CD8-positive, alpha-beta memory T cell (primary cell): Measurements from ENCODE around the gene NXPH3. TPM values are rescaled to one million over a fixed set of nuclear protein-coding genes. Genes with fewer than 3 reads are reported as not detected.
A peak's percentile ranks its signal among the peaks of the same experiment; 100 is the strongest.

Experiments
- CTCF ChIA-PET: fragments of 350-600 bp; sonication (Branson Sonifier 250); formaldehyde crosslinking; loops from one replicate; lab custom pipeline; 2021; ENCODE audit warnings: antibody characterized with exemption; lab: Charles Lee
- POLR2A ChIA-PET: fragments of 350-600 bp; sonication (Branson Sonifier 250); formaldehyde crosslinking; loops from one replicate; lab custom pipeline; 2021; ENCODE audit warnings: antibody characterized with exemption; lab: Charles Lee
- DNase-seq, 5 donors: peaks; one replicate each; pipeline versions ENCODE4 v3.0.0 to v3.0.0-alpha.2; 2020 to 2022; ENCODE audit warnings: mixed read lengths in 1 of 5
- H3K27ac ChIP-seq: one replicate; pipeline ENCODE4 v1.7.0; 2013; ENCODE audit warnings: low read depth, mild to moderate bottlenecking, low read length, moderate library complexity
- H3K27me3 ChIP-seq: 2 replicates; pipeline ENCODE4 v1.7.0; 2013; ENCODE audit warnings: low read length, mild to moderate bottlenecking; ENCODE audit not compliant: insufficient read depth, poor library complexity, severe bottlenecking
- H3K36me3 ChIP-seq: 2 replicates; pipeline ENCODE4 v1.7.0; 2013; ENCODE audit warnings: mild to moderate bottlenecking, low read length, moderate library complexity; ENCODE audit not compliant: insufficient read depth
- H3K4me1 ChIP-seq: 2 replicates; pipeline ENCODE4 v1.7.0; 2013; ENCODE audit warnings: mild to moderate bottlenecking, low read length, moderate library complexity; ENCODE audit not compliant: insufficient read depth
- H3K4me3 ChIP-seq: 2 replicates; pipeline ENCODE4 v1.7.0; 2013; ENCODE audit warnings: mild to moderate bottlenecking, low read length
- H3K9me3 ChIP-seq: 2 replicates; pipeline ENCODE4 v1.7.0; 2013; ENCODE audit warnings: mild to moderate bottlenecking, low read length
- H3K27ac Mint-ChIP-seq, 8 donors: one replicate each; pipeline ENCODE4 v1.8.0; 2020 to 2021; ENCODE audit warnings: mixed read lengths in 8 of 8, mild to moderate bottlenecking in 6 of 8, inconsistent platforms in 3 of 8, moderate library complexity in 3 of 8
- H3K27me3 Mint-ChIP-seq, 2 donors: one replicate each; pipeline ENCODE4 v1.8.0; 2020 to 2021; ENCODE audit warnings: mixed read lengths in 2 of 2, mild to moderate bottlenecking in 1 of 2, moderate library complexity in 1 of 2
- H3K36me3 Mint-ChIP-seq, 3 donors: one replicate each; pipeline ENCODE4 v1.8.0; 2020 to 2021; ENCODE audit warnings: mixed read lengths in 3 of 3, inconsistent platforms in 1 of 3, mild to moderate bottlenecking in 1 of 3
- H3K4me1 Mint-ChIP-seq, 3 donors: one replicate each; pipeline ENCODE4 v1.8.0; 2020 to 2021; ENCODE audit warnings: mixed read lengths in 3 of 3, inconsistent platforms in 1 of 3, mild to moderate bottlenecking in 1 of 3
- H3K4me3 Mint-ChIP-seq, 7 donors: one replicate each; pipeline ENCODE4 v1.8.0; 2020 to 2021; ENCODE audit warnings: mixed read lengths in 7 of 7, mild to moderate bottlenecking in 6 of 7, moderate library complexity in 4 of 7, inconsistent platforms in 2 of 7
- H3K9me3 Mint-ChIP-seq, 5 donors: one replicate each; pipeline ENCODE4 v1.8.0; 2020 to 2022; ENCODE audit warnings: mixed read lengths in 5 of 5, mild to moderate bottlenecking in 3 of 5, moderate library complexity in 2 of 5, inconsistent platforms in 1 of 5
- polyA plus RNA-seq: library from polyadenylated mRNA; unstranded; fragments of 300-500 nt; fragmentation: Illumina TruSeq; gene quantifications from one replicate; pipeline ENCODE4 v1.2.3, GENCODE V29; 2021
- total RNA-seq, 2 experiments: library from RNA; stranded (reverse); gene quantifications; one replicate each; pipeline ENCODE4 v1.2.3, GENCODE V29; 2021

The NXPH3 gene
- total and polyA plus RNA-seq, 3 experiments from 2014 or later = 0.31 to 0.44 TPM; not detected in 1

DNA sequence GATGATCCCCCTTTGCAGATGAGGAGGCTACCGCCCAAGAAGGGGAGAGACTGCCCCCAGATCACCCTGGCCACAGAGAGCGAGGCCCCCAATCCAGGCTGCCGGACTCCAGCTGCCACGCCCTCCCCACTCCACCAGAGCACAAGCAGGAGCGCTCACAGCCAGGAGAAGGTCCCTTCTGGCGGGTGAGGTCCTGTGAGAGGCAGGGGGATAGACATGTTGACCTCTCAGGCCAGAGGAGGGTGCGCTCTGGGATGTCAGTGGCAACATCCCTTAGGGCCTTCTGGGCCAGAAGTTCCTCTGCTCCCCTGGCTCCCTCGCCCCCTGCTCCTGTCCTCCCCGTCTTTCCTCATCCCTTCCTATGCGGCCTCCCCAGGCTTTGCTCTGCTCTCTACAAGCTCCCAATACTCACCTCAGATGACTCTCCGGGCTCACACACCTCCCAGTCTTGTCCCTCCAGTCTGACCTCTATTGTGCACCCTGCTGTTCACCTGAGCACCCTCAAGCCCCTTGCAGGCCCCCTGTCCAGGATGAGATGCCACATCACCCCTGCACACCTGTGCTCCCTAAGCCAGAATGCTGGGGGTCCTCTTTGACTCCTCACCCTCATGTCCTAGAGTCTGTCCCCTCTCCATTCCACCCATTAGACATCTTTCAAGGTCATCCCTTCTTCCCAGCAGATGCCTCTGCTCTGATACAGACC is 5.0 kb upstream of the NXPH3 start:
- Histone ChIP-seq H3K4me3 (no peak overlapping the region), H3K4me1 (peaks cover 21% of the 10 kb centered on the region), H3K36me3 (no peaks in the 10 kb centered on the region), H3K9me3 (no peaks in the 10 kb centered on the region), H3K27me3 (peaks cover 11% of the 10 kb centered on the region), H3K27ac (no peak overlapping the region)
- Mint-ChIP-seq H3K27me3 (peaks cover 38 to 42% of the 10 kb centered on the region in 2 donors), H3K9me3 (no peaks in the 10 kb centered on the region), H3K27ac (peak overlapping the region in 3 of 8 donors; percentile 68 to 81 (median 71)), H3K4me3 (peak overlapping the region; percentile 52 to 97 (median 89)), H3K36me3 (no peaks in the 10 kb centered on the region), H3K4me1 (peaks cover 13 to 29% (median 15%) of the 10 kb centered on the region in 3 donors)
- POLR2A ChIA-PET = interaction anchor here (0.9 to 1.3 kb wide), 3 partner anchors 125 to 138 kb away, joined by 4 to 6 read pairs (median 5); partner anchors contain the start of gene SLC35B1
- CTCF ChIA-PET = interaction anchor here (0.6 to 8.8 kb wide), 47 partner anchors 8 to 517 kb away, joined by 3 to 169 read pairs (median 4); partner anchors contain the start of genes FAM117A, KAT7 and SLC35B1
- DNase-seq = no peak

DNA sequence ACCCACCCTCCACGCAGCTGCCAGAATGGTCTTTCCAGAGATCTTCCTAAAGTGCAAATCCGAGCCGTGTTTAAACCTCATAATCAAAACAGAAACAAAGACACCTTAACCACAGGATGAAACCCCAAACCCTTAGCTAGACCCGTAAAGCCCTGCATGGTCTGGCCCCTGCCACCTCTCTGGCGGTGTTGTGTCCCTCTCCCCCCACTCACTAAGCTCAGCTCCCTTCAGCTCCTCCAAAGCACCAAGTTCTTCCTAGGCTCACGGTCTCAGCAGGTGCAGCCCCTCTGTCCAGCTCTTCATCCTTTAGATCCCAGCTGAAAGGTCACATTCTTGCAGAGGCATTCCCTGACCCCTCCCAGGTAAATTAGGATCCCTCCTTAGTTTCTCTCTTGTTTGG is 4.4 kb upstream of the NXPH3 start:
- Histone ChIP-seq H3K4me3 (no peak overlapping the region), H3K27me3 (peaks cover 11% of the 10 kb centered on the region), H3K4me1 (peaks cover 26% of the 10 kb centered on the region), H3K27ac (no peak overlapping the region), H3K36me3 (no peaks in the 10 kb centered on the region), H3K9me3 (no peaks in the 10 kb centered on the region)
- H3K4me3 Mint-ChIP-seq = peak overlapping the region; percentile 26 to 97 (median 68)
- POLR2A ChIA-PET = interaction anchor here (0.9 kb wide), 1 partner anchor 125 kb away, joined by 4 read pairs; no protein-coding TSS in a partner anchor
- H3K4me1 Mint-ChIP-seq = peaks cover 9 to 34% (median 9%) of the 10 kb centered on the region in 3 donors
- CTCF ChIA-PET = interaction anchor here (0.7 to 8.8 kb wide), 9 partner anchors 8 to 426 kb away, joined by 3 to 169 read pairs (median 15); partner anchors contain the start of genes DLX3 and SLC35B1
- H3K27ac Mint-ChIP-seq = peak overlapping the region in 1 of 8 donors; percentile 33
- DNase-seq = no peak
- peaks cover 37 to 42% of the 10 kb centered on the region in 2 donors for H3K27me3 Mint-ChIP-seq
- H3K9me3 Mint-ChIP-seq = no peaks in the 10 kb centered on the region
- H3K36me3 Mint-ChIP-seq = no peaks in the 10 kb centered on the region

DNA sequence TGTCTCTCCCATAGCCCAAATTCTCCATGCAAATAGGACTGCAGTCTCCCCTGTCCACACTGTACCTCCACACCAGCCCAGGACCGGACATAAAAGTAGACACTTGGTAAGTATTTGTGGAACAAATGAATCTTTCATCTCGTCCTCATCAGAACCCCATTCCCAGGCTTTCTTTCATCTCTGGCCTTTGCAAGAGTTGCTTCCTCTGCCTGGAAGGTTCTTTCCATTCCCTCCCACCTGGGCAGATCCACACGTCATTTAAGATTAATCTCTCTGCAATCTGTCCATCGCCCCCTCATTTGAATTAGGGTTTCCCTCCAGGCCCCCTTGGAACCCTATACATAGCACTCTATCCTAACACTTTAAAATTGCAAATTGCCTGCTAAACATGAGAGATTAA is 3.9 kb upstream of the NXPH3 start:
- Mint-ChIP-seq H3K4me3 (peak overlapping the region in 3 of 7 donors; percentile 9 to 97 (median 30)), H3K4me1 (peaks cover 9 to 35% (median 9%) of the 10 kb centered on the region in 3 donors), H3K36me3 (no peaks in the 10 kb centered on the region), H3K27ac (peak overlapping the region in 1 of 8 donors; percentile 4), H3K27me3 (peaks cover 37 to 42% of the 10 kb centered on the region in 2 donors), H3K9me3 (no peaks in the 10 kb centered on the region)
- peaks cover 11% of the 10 kb centered on the region for H3K27me3 ChIP-seq
- ChIA-PET POLR2A (interaction anchor here (0.9 kb wide), 1 partner anchor 125 kb away, joined by 4 read pairs; no protein-coding TSS in a partner anchor), CTCF (interaction anchor here (0.7 to 8.8 kb wide), 8 partner anchors 15 to 426 kb away, joined by 3 to 169 read pairs (median 26); partner anchors contain the start of genes DLX3 and SLC35B1)
- no peaks in the 10 kb centered on the region for H3K9me3 ChIP-seq
- DNase-seq = no peak
- no peak overlapping the region for H3K27ac ChIP-seq
- H3K4me1 ChIP-seq = peaks cover 28% of the 10 kb centered on the region
- H3K36me3 ChIP-seq = no peaks in the 10 kb centered on the region
- no peak overlapping the region for H3K4me3 ChIP-seq

DNA sequence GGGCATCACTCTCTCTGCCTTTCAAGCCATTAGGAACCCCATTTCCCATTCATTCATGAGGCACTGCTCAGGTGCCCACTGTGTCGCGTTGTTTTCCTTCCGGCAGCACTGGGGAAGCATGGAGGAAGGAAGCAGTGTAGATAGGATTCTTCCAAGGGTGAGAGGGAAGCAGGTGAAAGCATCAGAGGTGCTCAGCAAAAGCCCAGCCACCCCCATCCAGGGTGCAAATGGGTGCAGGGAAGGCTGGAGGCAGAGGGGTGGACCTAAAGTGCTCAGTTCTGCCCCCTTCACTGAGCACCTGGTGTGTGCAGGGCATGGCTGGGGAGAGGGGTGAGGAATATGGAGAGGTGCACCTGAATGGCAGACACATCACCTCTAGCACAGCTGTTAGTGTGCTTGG is 3.4 kb upstream of the NXPH3 start:
- no peak overlapping the region for H3K27ac ChIP-seq
- DNase-seq = no peak
- peaks cover 28% of the 10 kb centered on the region for H3K4me1 ChIP-seq
- Mint-ChIP-seq H3K27ac (no peak overlapping the region), H3K4me3 (peak overlapping the region in 1 of 7 donors; percentile 97), H3K9me3 (no peaks in the 10 kb centered on the region), H3K27me3 (peaks cover 38 to 40% of the 10 kb centered on the region in 2 donors), H3K36me3 (no peaks in the 10 kb centered on the region), H3K4me1 (peaks cover 9 to 39% (median 11%) of the 10 kb centered on the region in 3 donors)
- H3K36me3 ChIP-seq = no peaks in the 10 kb centered on the region
- no peak overlapping the region for H3K4me3 ChIP-seq
- peaks cover 13% of the 10 kb centered on the region for H3K27me3 ChIP-seq
- no peaks in the 10 kb centered on the region for H3K9me3 ChIP-seq
- POLR2A ChIA-PET = no interaction called here
- CTCF ChIA-PET = interaction anchor here (3.2 to 8.8 kb wide), 3 partner anchors 121 to 136 kb away, joined by 37 to 169 read pairs (median 38); partner anchors contain the start of gene SLC35B1

DNA sequence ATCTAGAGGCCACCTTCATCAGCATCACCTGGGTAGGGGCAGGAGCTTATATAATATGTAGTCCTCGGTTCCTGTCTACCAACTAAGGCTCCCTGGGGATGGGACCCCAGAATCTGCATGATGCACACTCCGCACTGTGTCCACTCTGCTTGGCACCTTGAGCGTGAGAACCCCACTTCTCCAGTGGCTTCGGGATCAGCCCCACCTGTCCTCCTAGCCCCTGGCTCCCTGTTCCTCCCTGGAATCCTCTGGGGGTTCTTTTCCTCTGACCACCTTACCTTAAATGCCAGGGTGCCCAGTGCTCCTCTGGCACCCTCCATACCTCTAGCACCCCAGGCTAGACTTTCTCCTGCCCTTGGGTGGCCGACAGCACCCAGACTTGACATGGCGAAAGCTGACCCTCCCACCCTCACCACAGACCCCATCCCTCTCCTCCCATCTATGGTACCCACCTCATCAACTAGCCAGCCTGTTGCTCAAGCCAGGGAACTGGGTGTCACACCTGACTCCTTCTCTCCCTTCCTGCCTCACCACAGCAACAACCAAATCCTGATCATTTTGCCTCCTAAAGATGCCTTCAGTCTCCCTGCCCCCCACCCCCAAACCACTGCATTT is 2.8 kb upstream of the NXPH3 start:
- no peaks in the 10 kb centered on the region for H3K36me3 Mint-ChIP-seq
- H3K27ac Mint-ChIP-seq = no peak overlapping the region
- Histone ChIP-seq H3K36me3 (no peaks in the 10 kb centered on the region), H3K27me3 (peaks cover 20% of the 10 kb centered on the region), H3K9me3 (no peaks in the 10 kb centered on the region), H3K4me1 (peaks cover 28% of the 10 kb centered on the region), H3K4me3 (no peak overlapping the region), H3K27ac (no peak overlapping the region)
- H3K4me1 Mint-ChIP-seq = peaks cover 6 to 42% (median 16%) of the 10 kb centered on the region in 3 donors
- H3K4me3 Mint-ChIP-seq = peak overlapping the region in 1 of 7 donors; percentile 40
- ChIA-PET CTCF (interaction anchor here (0.6 to 8.8 kb wide), 4 partner anchors 105 to 842 kb away, joined by 4 to 169 read pairs (median 20); partner anchors contain the start of genes SLC35B1 and SPOP), POLR2A (no interaction called here)
- no peak for DNase-seq
- peaks cover 42 to 46% of the 10 kb centered on the region in 2 donors for H3K27me3 Mint-ChIP-seq
- no peaks in the 10 kb centered on the region for H3K9me3 Mint-ChIP-seq

DNA sequence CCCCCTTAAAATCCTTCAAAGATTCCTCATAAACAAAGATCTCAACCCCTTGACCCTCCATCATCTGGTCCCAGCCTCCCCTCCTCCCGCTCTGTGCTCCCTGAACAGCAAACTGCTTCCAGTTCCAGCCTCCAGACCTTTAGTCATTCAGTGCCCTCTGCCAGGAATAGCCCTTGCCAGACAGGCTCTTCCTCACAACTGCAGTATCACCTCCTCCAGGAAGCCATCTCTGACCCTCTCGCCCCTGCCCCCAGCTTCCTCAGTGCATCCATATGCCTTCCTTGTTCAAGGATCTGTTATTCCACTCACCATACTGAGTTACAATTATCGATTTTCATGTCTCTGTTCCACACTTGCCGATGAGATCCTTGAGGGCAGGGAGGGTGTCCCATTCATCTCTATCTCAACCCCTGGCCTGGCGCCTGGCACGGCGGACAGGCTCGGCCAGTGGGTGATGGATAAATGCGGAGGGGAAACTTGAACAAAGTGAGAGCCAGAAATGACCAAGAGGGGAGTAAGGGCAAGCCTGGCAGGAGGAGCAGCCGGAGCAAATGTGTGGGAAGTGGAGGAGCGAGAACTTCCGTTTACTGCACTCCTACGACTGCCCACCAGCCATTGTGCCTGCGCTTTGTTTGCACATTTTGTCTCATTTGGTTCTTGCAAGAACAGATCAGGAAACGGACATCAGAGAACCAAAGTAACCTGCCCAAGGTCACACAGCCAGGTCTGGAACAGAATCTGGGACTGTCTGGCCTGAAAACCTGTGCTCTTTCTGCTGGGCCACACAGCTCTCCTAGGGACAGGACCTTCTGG is 2.0 kb upstream of the NXPH3 start:
- Mint-ChIP-seq H3K27ac (peak overlapping the region in 1 of 8 donors; percentile 88), H3K4me3 (peak overlapping the region in 4 of 7 donors; percentile 4 to 40 (median 22)), H3K4me1 (peaks cover 0 to 37% (median 12%) of the 10 kb centered on the region in 3 donors), H3K9me3 (no peaks in the 10 kb centered on the region), H3K36me3 (no peaks in the 10 kb centered on the region), H3K27me3 (peaks cover 49 to 50% of the 10 kb centered on the region in 2 donors)
- Histone ChIP-seq H3K27me3 (peaks cover 23% of the 10 kb centered on the region), H3K27ac (no peak overlapping the region), H3K4me1 (peaks cover 21% of the 10 kb centered on the region), H3K4me3 (no peak overlapping the region), H3K9me3 (no peaks in the 10 kb centered on the region), H3K36me3 (no peaks in the 10 kb centered on the region)
- POLR2A ChIA-PET = no interaction called here
- DNase-seq = no peak
- CTCF ChIA-PET = interaction anchor here (1.1 to 8.8 kb wide), 3 partner anchors 21 to 119 kb away, joined by 3 to 169 read pairs (median 4); partner anchors contain the start of gene SPOP

DNA sequence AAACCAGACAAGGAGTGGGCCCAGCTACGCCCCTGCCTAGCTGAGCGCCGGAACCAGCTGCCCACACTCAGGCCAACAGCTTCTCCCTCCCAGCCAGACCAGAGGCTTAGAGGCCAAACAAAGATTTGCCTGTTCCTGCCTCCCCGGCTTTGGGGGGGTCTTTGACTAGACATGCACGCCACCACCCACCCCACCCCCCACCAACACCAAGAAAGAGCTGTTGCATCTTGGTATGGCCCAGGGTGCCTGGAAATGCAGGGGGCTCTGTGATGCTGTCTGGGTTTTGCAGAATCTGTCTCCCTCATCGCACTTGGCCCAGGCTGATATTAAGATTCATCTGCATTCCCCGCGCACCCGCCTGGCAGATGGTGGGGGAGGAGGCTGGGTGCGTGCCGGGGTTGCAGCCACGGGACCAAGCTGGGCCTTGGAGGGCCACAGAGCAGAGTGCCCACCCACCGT is 1.3 kb upstream of the NXPH3 start:
- ChIA-PET POLR2A (interaction anchor here (0.5 kb wide), 1 partner anchor 111 kb away, joined by 3 read pairs; no protein-coding TSS in a partner anchor), CTCF (interaction anchor here (1.1 to 8.8 kb wide), 3 partner anchors 20 to 118 kb away, joined by 3 to 169 read pairs (median 4); partner anchors contain the start of gene SPOP)
- Mint-ChIP-seq H3K27ac (no peak overlapping the region), H3K4me1 (peaks cover 0 to 36% (median 12%) of the 10 kb centered on the region in 3 donors), H3K4me3 (no peak overlapping the region), H3K27me3 (peaks cover 49 to 55% of the 10 kb centered on the region in 2 donors), H3K36me3 (no peaks in the 10 kb centered on the region), H3K9me3 (no peaks in the 10 kb centered on the region)
- no peak overlapping the region for H3K27ac ChIP-seq
- no peaks in the 10 kb centered on the region for H3K9me3 ChIP-seq
- peaks cover 23% of the 10 kb centered on the region for H3K27me3 ChIP-seq
- no peak for DNase-seq
- no peaks in the 10 kb centered on the region for H3K36me3 ChIP-seq
- H3K4me3 ChIP-seq = no peak overlapping the region
- H3K4me1 ChIP-seq = peaks cover 21% of the 10 kb centered on the region
